CD14-positive monocyte (primary cell): ENCODE measurements around the gene TOX4. TPM values are rescaled to one million over a fixed set of nuclear protein-coding genes. Genes with fewer than 3 reads are reported as not detected.

Source experiments
- DNase-seq, 3 donors: peaks; one replicate each; pipeline ENCODE4 v3.0.0-alpha.2; 2011 to 2022
- H2AFZ ChIP-seq: 2 replicates; pipeline ENCODE4 v1.6.0; 2012; ENCODE audit warnings: mild to moderate bottlenecking, low read depth, low read length, inconsistent platforms; ENCODE audit not compliant: insufficient read depth, poor library complexity, severe bottlenecking
- H3K27ac ChIP-seq, 2 donors: 1 replicate in 1 of 2; 2 replicates in 1 of 2; pipeline ENCODE4 v1.5.1; 2012 to 2013; ENCODE audit warnings: low read length in 2 of 2, control low read depth in 1 of 2, inconsistent platforms in 1 of 2, low read depth in 1 of 2, mild to moderate bottlenecking in 1 of 2
- H3K27me3 ChIP-seq, 2 donors: one replicate each; pipeline versions ENCODE4 v1.6.0 to v1.6.1; 2011 to 2013; ENCODE audit warnings: low read length in 2 of 2; ENCODE audit not compliant: control insufficient read depth in 2 of 2, insufficient read depth in 2 of 2
- H3K36me3 ChIP-seq, 2 donors: replicated peaks in 1 of 2; 1 replicate in 1 of 2; 2 replicates in 1 of 2; pipeline versions ENCODE4 v1.5.1 to v1.6.1; 2012 to 2013; ENCODE audit warnings: low read length in 2 of 2, control low read depth in 1 of 2, inconsistent platforms in 1 of 2, mild to moderate bottlenecking in 1 of 2; ENCODE audit not compliant: insufficient read depth in 2 of 2, control insufficient read depth in 1 of 2
- H3K4me1 ChIP-seq, 2 donors: 1 replicate in 1 of 2; 2 replicates in 1 of 2; pipeline versions ENCODE4 v1.5.1 to v1.6.1; 2012 to 2013; ENCODE audit warnings: low read length in 2 of 2, control low read depth in 1 of 2, inconsistent platforms in 1 of 2, mild to moderate bottlenecking in 1 of 2, moderate library complexity in 1 of 2; ENCODE audit not compliant: insufficient read depth in 2 of 2, control insufficient read depth in 1 of 2
- H3K4me2 ChIP-seq: replicated peaks from 2 replicates; pipeline ENCODE3; 2012; ENCODE audit warnings: low read length, moderate library complexity, mild to moderate bottlenecking; ENCODE audit not compliant: poor library complexity, severe bottlenecking; ENCODE audit errors: extremely low read depth
- H3K4me3 ChIP-seq, 3 experiments: fragments of 200-600 bp in 1 of 3; sonication (generic) in 1 of 3; replicated peaks in 1 of 3; 1 replicate in 2 of 3; 2 replicates in 1 of 3; pipeline ENCODE4 v1.5.1; 2011 to 2013; ENCODE audit warnings: low read length in 3 of 3, mild to moderate bottlenecking in 3 of 3, control low read depth in 2 of 3, low read depth in 2 of 3, inconsistent platforms in 1 of 3, moderate library complexity in 1 of 3
- H3K79me2 ChIP-seq: 2 replicates; pipeline ENCODE4 v1.6.0; 2012; ENCODE audit warnings: mild to moderate bottlenecking, control low read depth, inconsistent platforms, low read length, moderate library complexity; ENCODE audit not compliant: insufficient read depth
- H3K9ac ChIP-seq: 2 replicates; pipeline ENCODE4 v1.6.0; 2017; ENCODE audit warnings: low read length, mild to moderate bottlenecking; ENCODE audit not compliant: insufficient read depth, poor library complexity, severe bottlenecking
- H3K9me3 ChIP-seq, 2 donors: replicated peaks in 1 of 2; 1 replicate in 1 of 2; 2 replicates in 1 of 2; pipeline versions ENCODE4 v1.5.1 to v1.6.1; 2012 to 2013; ENCODE audit warnings: low read length in 2 of 2, control low read depth in 1 of 2; ENCODE audit not compliant: control insufficient read depth in 1 of 2, insufficient read depth in 1 of 2
- H4K20me1 ChIP-seq: 2 replicates; pipeline ENCODE4 v1.6.0; 2012; ENCODE audit warnings: mild to moderate bottlenecking, low read length, control low read depth, moderate library complexity; ENCODE audit not compliant: insufficient read depth
- H3K27ac Mint-ChIP-seq, 7 donors: one replicate each; pipeline ENCODE4 v1.8.0; 2020; ENCODE audit warnings: mild to moderate bottlenecking in 7 of 7, mixed read lengths in 7 of 7, moderate library complexity in 6 of 7, inconsistent platforms in 2 of 7
- H3K27me3 Mint-ChIP-seq, 3 donors: one replicate each; pipeline ENCODE4 v1.8.0; 2021 to 2022; ENCODE audit warnings: low read depth in 3 of 3, mild to moderate bottlenecking in 3 of 3, mixed read lengths in 3 of 3, moderate library complexity in 3 of 3, inconsistent platforms in 1 of 3
- H3K36me3 Mint-ChIP-seq, 2 donors: one replicate each; pipeline ENCODE4 v1.8.0; 2020; ENCODE audit warnings: mixed read lengths in 2 of 2, inconsistent platforms in 1 of 2, mild to moderate bottlenecking in 1 of 2
- H3K4me1 Mint-ChIP-seq: one replicate; pipeline ENCODE4 v1.8.0; 2020; ENCODE audit warnings: mild to moderate bottlenecking, mixed read lengths
- H3K4me3 Mint-ChIP-seq, 2 donors: one replicate each; pipeline ENCODE4 v1.8.0; 2020; ENCODE audit warnings: mild to moderate bottlenecking in 2 of 2, mixed read lengths in 2 of 2, moderate library complexity in 1 of 2
- H3K9me3 Mint-ChIP-seq, 7 donors: one replicate each; pipeline ENCODE4 v1.8.0; 2020 to 2022; ENCODE audit warnings: mixed read lengths in 7 of 7, mild to moderate bottlenecking in 6 of 7, moderate library complexity in 6 of 7, inconsistent platforms in 2 of 7
- WGBS: methylation state at CpG from one replicate; pipeline ENCODE4 v1.1.5; 2013; ENCODE audit warnings: missing lambda C conversion rate; ENCODE audit not compliant: insufficient coverage; 5-methylcytosine and 5-hydroxymethylcytosine counted together
- intact Hi-C, 2 donors: fragments of 100-400 bp; cut with micrococcal nuclease; formaldehyde crosslinking; loops; one replicate each; pipeline versions ENCODE4 v1.15.0 to v1.15.1; 2023
- polyA plus RNA-seq, 3 donors: library from polyadenylated mRNA; depleted of rRNA in 1 of 3; unstranded in 2 of 3; stranded (reverse) in 1 of 3; fragments of 300-500 nt in 2 of 3; fragments of >200 nt in 1 of 3; fragmentation: Illumina TruSeq in 2 of 3; gene quantifications; 1 replicate in 2 of 3; 2 replicates in 1 of 3; pipeline ENCODE4 v1.2.3, GENCODE V29; 2012 to 2021
- TF ChIP-seq, protein P1 (sequence below): fragments of 200-600 bp; IDR thresholded peaks from one replicate; pipeline ENCODE4 v1.8.0; 2022; ENCODE audit warnings: antibody characterized with exemption, mild to moderate bottlenecking

The TOX4 gene
- polyA plus RNA-seq, 3 donors = 28.3 to 73.1 (median 68.5) TPM

DNA sequence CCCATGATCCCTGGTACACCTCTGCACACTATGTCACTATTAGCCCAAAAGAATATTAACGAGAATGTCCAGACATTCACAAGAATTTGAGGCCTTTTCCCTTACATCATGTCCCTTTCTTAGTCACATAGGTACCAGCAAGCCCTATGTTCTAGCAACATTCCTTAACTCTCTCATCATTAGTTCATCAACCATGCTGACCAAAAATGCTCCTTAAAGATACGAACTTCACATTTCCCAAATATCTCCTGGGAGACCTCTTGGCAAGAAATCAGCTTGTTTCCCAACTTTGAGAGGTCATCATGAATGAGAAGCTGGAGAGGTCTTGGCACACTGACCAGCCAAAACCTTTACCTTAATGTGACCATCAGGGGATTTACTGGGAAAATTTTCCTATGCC lies 44.5 kb downstream of the TOX4 start:
- Mint-ChIP-seq H3K4me1 (peaks cover 4% of the 10 kb centered on the region), H3K27ac (no peak overlapping the region), H3K9me3 (peaks cover 0 to 5% (median 1%) of the 10 kb centered on the region in 7 donors), H3K4me3 (no peak overlapping the region), H3K27me3 (peaks cover 28 to 41% (median 41%) of the 10 kb centered on the region in 3 donors), H3K36me3 (peaks cover 0 to 2% of the 10 kb centered on the region in 2 donors)
- Histone ChIP-seq H3K36me3 (no peaks in the 10 kb centered on the region), H3K27me3 (peaks cover 4 to 15% of the 10 kb centered on the region in 2 donors), H3K9ac (no peak overlapping the region), H2AFZ (no peak overlapping the region), H4K20me1 (no peaks in the 10 kb centered on the region), H3K4me3 (no peak overlapping the region), H3K4me2 (no peak overlapping the region), H3K4me1 (peaks cover 5 to 7% of the 10 kb centered on the region in 2 donors), H3K79me2 (no peaks in the 10 kb centered on the region), H3K27ac (no peak overlapping the region), H3K9me3 (no peaks in the 10 kb centered on the region)
- 71% methylated on average over 1 of the region's 2 CpGs for WGBS
- TF ChIP-seq, protein P1, sequence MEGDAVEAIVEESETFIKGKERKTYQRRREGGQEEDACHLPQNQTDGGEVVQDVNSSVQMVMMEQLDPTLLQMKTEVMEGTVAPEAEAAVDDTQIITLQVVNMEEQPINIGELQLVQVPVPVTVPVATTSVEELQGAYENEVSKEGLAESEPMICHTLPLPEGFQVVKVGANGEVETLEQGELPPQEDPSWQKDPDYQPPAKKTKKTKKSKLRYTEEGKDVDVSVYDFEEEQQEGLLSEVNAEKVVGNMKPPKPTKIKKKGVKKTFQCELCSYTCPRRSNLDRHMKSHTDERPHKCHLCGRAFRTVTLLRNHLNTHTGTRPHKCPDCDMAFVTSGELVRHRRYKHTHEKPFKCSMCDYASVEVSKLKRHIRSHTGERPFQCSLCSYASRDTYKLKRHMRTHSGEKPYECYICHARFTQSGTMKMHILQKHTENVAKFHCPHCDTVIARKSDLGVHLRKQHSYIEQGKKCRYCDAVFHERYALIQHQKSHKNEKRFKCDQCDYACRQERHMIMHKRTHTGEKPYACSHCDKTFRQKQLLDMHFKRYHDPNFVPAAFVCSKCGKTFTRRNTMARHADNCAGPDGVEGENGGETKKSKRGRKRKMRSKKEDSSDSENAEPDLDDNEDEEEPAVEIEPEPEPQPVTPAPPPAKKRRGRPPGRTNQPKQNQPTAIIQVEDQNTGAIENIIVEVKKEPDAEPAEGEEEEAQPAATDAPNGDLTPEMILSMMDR = no peak
- intact Hi-C loops = no loop called here
- DNase-seq = no peak

DNA sequence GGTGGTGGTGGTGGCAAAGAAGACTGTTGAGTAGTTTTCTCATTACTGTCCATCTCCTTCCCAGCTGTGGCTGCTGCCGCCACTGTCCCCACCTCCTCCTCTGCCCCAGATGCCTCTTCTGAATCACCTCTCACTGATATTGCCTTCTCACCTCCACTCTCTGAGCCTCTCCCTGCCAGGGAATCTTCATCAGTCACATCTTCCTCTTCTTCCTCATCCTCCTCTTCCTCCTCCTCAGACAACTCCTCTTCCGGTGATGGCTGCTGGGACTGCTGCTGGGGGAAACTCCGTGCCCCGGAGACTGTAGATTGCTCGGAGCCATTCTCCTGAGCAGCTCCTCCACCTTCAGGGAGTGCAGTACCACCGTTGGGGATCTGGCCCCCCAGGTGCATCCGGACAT lies 46.2 kb downstream of the TOX4 start:
- no peak for DNase-seq
- H3K4me1 Mint-ChIP-seq = peaks cover 14% of the 10 kb centered on the region
- no peak overlapping the region for H3K27ac ChIP-seq
- no peaks in the 10 kb centered on the region for H3K79me2 ChIP-seq
- no peak overlapping the region for H3K9ac ChIP-seq
- no peak overlapping the region for H3K4me3 Mint-ChIP-seq
- TF ChIP-seq, protein P1 = no peak
- WGBS = 64% methylated on average over 6 of the region's 7 CpGs
- no peak overlapping the region for H3K27ac Mint-ChIP-seq
- no peak overlapping the region for H3K4me3 ChIP-seq
- intact Hi-C loops = no loop called here
- peaks cover 36 to 51% (median 48%) of the 10 kb centered on the region in 3 donors for H3K27me3 Mint-ChIP-seq
- peaks cover 13 to 19% of the 10 kb centered on the region in 2 donors for H3K4me1 ChIP-seq
- no peaks in the 10 kb centered on the region for H3K9me3 ChIP-seq
- peaks cover 0 to 2% of the 10 kb centered on the region in 2 donors for H3K36me3 Mint-ChIP-seq
- no peaks in the 10 kb centered on the region for H3K36me3 ChIP-seq
- H3K9me3 Mint-ChIP-seq = peaks cover 0 to 4% (median 1%) of the 10 kb centered on the region in 7 donors
- H3K27me3 ChIP-seq = peaks cover 10 to 23% of the 10 kb centered on the region in 2 donors
- no peak overlapping the region for H3K4me2 ChIP-seq
- H4K20me1 ChIP-seq = no peaks in the 10 kb centered on the region
- H2AFZ ChIP-seq = no peak overlapping the region
